ENCODE measurements around the gene AIP.
"Not testable (repeated sequence)": the region's sequence is repeated elsewhere in the genome, so short reads cannot be mapped to it uniquely, and the experiment has no call there.

Gene AIP

GRCh38 chr11:67507864-67508485, 25.1 kb downstream of the AIP start, which contains the start of gene CDK2AP2:
TSS of gene CDK2AP2 (minus strand) at chr11:67508162. CDS start at chr11:67508082, 80 bp downstream.
- peak; percentile 96 to 100 (median 96) for DNase-seq

- DNase-seq: peak; percentile 98 to 99 (median 99)
Observed at GRCh38 chr11:67508486-67509121, 25.8 kb downstream of the AIP start.

- no peak for DNase-seq
Observed at GRCh38 chr11:67510023-67510345, 27.2 kb downstream of the AIP start.

- DNase-seq: not testable (repeated sequence)
Observed at GRCh38 chr11:67511558-67511957, 28.7 kb downstream of the AIP start.

GRCh38 chr11:67514116-67514515, 31.3 kb downstream of the AIP start:
- no peak for DNase-seq

- no peak for DNase-seq
Observed at GRCh38 chr11:67516806-67517205, 34.0 kb downstream of the AIP start.

- no peak for DNase-seq
Observed at GRCh38 chr11:67517784-67518552, 35.1 kb downstream of the AIP start.

- DNase-seq: no peak
Observed at GRCh38 chr11:67519726-67520125, 36.9 kb downstream of the AIP start.

- no peak for DNase-seq
Observed at GRCh38 chr11:67520856-67521824, 38.3 kb downstream of the AIP start.

GRCh38 chr11:67521924-67522323, 39.1 kb downstream of the AIP start:
- no peak for DNase-seq

- DNase-seq: no peak
Observed at GRCh38 chr11:67522338-67522737, 39.5 kb downstream of the AIP start.

- DNase-seq: no peak
Observed at GRCh38 chr11:67522844-67523555, 40.2 kb downstream of the AIP start, which contains the start of gene CABP2. TSS of gene CABP2 (minus strand) at chr11:67523446. CDS start at chr11:67523326, 120 bp downstream.

GRCh38 chr11:67523556-67524479, 41.0 kb downstream of the AIP start:
- DNase-seq: no peak

- DNase-seq: no peak
Observed at GRCh38 chr11:67524480-67524808, 41.6 kb downstream of the AIP start.

- DNase-seq: no peak
Observed at GRCh38 chr11:67525275-67525976, 42.6 kb downstream of the AIP start.

- DNase-seq: no peak
Observed at GRCh38 chr11:67528376-67528775, 45.5 kb downstream of the AIP start.

GRCh38 chr11:67530282-67530592, 47.4 kb downstream of the AIP start:
- no peak for DNase-seq

GRCh38 chr11:67532889-67533288, 50.1 kb downstream of the AIP start:
- DNase-seq: no peak

- DNase-seq: no peak
Observed at GRCh38 chr11:67534070-67534679, 51.3 kb downstream of the AIP start.

GRCh38 chr11:67535561-67535960, 52.7 kb downstream of the AIP start:
- no peak for DNase-seq

Data from T-helper 1 cell (primary cell).